ENCODE measurements around the gene ZNF408. TPM values are rescaled to one million over a fixed set of nuclear protein-coding genes. Genes with fewer than 3 reads are reported as not detected.

ZNF408 gene
- total RNA-seq, 1 experiment from 2014 or later = 15.2 TPM

DNA sequence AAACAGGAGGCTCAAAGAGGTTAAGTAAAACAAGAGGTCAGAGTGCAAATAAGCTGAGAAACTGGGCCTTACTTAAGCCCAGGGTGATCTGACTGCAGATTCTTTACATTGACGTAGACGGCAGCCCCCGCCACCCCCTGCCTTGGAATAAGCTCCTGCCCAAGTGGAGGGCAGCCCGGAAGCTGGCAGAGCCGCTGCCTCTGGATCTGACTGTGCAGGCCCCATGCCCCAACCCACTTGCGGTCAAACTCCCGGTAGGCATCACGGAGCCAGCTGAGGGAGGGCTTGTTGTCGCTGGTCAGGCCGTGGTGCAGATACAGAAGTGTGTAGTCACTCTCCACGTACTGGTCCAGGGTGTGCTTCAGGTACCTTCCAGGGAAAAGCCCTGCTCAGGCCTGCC is 19.0 kb upstream of the ZNF408 start:
- H3K4me1 Mint-ChIP-seq = 0 out of 2 replicates have a peak, but pooled peaks cover 5% of the 10 kb centered on the region
- H3K9me3 Mint-ChIP-seq = no peaks in the 10 kb centered on the region
- H3K27ac Mint-ChIP-seq = no peak overlapping the region
- no peak overlapping the region for H3K4me3 Mint-ChIP-seq
- no peak for ATAC-seq
- peaks cover 6% of the 10 kb centered on the region; the same call in 1 of the 2 replicates for H3K36me3 Mint-ChIP-seq
- DNase-seq (ENCODE audit: low spot score) = no peak
- TF ChIP-seq ATF1 (CRISPR knock-in tag; IDR thresholded peaks at IDR 0.05) (no peak), ESRRA (CRISPR knock-in tag; IDR thresholded peaks at IDR 0.05; ENCODE audit: borderline replicate concordance) (no peak), HMGA2 (CRISPR knock-in tag; IDR thresholded peaks at IDR 0.05) (no peak), NFYB (CRISPR knock-in tag; conservative IDR thresholded peaks at IDR 0.05; ENCODE audit: low read depth) (no peak), OVOL2 (CRISPR knock-in tag; IDR thresholded peaks at IDR 0.05; ENCODE audit: borderline replicate concordance) (no peak), NR1H2 (CRISPR knock-in tag; IDR thresholded peaks at IDR 0.05) (no peak), ZNF121 (CRISPR knock-in tag; IDR thresholded peaks at IDR 0.05) (no peak), NFATC4 (CRISPR knock-in tag; IDR thresholded peaks at IDR 0.05) (no peak), RORB (CRISPR knock-in tag; IDR thresholded peaks at IDR 0.05) (no peak), CREB1 (CRISPR knock-in tag; IDR thresholded peaks at IDR 0.05) (no peak), KAT7 (CRISPR knock-in tag; IDR thresholded peaks at IDR 0.05; ENCODE audit: borderline replicate concordance) (no peak)
- TF ChIP-seq, protein P1, sequence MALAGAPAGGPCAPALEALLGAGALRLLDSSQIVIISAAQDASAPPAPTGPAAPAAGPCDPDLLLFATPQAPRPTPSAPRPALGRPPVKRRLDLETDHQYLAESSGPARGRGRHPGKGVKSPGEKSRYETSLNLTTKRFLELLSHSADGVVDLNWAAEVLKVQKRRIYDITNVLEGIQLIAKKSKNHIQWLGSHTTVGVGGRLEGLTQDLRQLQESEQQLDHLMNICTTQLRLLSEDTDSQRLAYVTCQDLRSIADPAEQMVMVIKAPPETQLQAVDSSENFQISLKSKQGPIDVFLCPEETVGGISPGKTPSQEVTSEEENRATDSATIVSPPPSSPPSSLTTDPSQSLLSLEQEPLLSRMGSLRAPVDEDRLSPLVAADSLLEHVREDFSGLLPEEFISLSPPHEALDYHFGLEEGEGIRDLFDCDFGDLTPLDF (CRISPR knock-in tag; IDR thresholded peaks at IDR 0.05) = no peak
- TF ChIP-seq, protein P2, sequence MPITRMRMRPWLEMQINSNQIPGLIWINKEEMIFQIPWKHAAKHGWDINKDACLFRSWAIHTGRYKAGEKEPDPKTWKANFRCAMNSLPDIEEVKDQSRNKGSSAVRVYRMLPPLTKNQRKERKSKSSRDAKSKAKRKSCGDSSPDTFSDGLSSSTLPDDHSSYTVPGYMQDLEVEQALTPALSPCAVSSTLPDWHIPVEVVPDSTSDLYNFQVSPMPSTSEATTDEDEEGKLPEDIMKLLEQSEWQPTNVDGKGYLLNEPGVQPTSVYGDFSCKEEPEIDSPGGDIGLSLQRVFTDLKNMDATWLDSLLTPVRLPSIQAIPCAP (CRISPR knock-in tag; IDR thresholded peaks at IDR 0.05) = no peak
- TF ChIP-seq, protein P3, sequence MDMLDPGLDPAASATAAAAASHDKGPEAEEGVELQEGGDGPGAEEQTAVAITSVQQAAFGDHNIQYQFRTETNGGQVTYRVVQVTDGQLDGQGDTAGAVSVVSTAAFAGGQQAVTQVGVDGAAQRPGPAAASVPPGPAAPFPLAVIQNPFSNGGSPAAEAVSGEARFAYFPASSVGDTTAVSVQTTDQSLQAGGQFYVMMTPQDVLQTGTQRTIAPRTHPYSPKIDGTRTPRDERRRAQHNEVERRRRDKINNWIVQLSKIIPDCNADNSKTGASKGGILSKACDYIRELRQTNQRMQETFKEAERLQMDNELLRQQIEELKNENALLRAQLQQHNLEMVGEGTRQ (CRISPR knock-in tag; IDR thresholded peaks at IDR 0.05) = no peak
- TF ChIP-seq, protein P4, sequence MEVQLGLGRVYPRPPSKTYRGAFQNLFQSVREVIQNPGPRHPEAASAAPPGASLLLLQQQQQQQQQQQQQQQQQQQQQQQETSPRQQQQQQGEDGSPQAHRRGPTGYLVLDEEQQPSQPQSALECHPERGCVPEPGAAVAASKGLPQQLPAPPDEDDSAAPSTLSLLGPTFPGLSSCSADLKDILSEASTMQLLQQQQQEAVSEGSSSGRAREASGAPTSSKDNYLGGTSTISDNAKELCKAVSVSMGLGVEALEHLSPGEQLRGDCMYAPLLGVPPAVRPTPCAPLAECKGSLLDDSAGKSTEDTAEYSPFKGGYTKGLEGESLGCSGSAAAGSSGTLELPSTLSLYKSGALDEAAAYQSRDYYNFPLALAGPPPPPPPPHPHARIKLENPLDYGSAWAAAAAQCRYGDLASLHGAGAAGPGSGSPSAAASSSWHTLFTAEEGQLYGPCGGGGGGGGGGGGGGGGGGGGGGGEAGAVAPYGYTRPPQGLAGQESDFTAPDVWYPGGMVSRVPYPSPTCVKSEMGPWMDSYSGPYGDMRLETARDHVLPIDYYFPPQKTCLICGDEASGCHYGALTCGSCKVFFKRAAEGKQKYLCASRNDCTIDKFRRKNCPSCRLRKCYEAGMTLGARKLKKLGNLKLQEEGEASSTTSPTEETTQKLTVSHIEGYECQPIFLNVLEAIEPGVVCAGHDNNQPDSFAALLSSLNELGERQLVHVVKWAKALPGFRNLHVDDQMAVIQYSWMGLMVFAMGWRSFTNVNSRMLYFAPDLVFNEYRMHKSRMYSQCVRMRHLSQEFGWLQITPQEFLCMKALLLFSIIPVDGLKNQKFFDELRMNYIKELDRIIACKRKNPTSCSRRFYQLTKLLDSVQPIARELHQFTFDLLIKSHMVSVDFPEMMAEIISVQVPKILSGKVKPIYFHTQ (CRISPR knock-in tag; IDR thresholded peaks at IDR 0.05) = no peak
- TF ChIP-seq, protein P5, sequence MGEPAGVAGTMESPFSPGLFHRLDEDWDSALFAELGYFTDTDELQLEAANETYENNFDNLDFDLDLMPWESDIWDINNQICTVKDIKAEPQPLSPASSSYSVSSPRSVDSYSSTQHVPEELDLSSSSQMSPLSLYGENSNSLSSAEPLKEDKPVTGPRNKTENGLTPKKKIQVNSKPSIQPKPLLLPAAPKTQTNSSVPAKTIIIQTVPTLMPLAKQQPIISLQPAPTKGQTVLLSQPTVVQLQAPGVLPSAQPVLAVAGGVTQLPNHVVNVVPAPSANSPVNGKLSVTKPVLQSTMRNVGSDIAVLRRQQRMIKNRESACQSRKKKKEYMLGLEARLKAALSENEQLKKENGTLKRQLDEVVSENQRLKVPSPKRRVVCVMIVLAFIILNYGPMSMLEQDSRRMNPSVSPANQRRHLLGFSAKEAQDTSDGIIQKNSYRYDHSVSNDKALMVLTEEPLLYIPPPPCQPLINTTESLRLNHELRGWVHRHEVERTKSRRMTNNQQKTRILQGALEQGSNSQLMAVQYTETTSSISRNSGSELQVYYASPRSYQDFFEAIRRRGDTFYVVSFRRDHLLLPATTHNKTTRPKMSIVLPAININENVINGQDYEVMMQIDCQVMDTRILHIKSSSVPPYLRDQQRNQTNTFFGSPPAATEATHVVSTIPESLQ (CRISPR knock-in tag; IDR thresholded peaks at IDR 0.05) = no peak
- TF ChIP-seq, protein P6, sequence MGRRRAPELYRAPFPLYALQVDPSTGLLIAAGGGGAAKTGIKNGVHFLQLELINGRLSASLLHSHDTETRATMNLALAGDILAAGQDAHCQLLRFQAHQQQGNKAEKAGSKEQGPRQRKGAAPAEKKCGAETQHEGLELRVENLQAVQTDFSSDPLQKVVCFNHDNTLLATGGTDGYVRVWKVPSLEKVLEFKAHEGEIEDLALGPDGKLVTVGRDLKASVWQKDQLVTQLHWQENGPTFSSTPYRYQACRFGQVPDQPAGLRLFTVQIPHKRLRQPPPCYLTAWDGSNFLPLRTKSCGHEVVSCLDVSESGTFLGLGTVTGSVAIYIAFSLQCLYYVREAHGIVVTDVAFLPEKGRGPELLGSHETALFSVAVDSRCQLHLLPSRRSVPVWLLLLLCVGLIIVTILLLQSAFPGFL (CRISPR knock-in tag; IDR thresholded peaks at IDR 0.05; ENCODE audit: borderline replicate concordance) = no peak
- TF ChIP-seq, protein P7, sequence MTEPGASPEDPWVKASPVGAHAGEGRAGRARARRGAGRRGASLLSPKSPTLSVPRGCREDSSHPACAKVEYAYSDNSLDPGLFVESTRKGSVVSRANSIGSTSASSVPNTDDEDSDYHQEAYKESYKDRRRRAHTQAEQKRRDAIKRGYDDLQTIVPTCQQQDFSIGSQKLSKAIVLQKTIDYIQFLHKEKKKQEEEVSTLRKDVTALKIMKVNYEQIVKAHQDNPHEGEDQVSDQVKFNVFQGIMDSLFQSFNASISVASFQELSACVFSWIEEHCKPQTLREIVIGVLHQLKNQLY (CRISPR knock-in tag; IDR thresholded peaks at IDR 0.05) = no peak
- ChIA-PET CTCF (interaction anchor here (1.3 kb wide), 1 partner anchor 12 kb away, joined by 4 read pairs; no protein-coding TSS in a partner anchor), POLR2A (interaction anchor here (0.7 kb wide), 1 partner anchor 16 kb away, joined by 3 read pairs; no protein-coding TSS in a partner anchor)
- no peaks in the 10 kb centered on the region for H3K27me3 Mint-ChIP-seq (ENCODE audit: low read depth)
